ENCODE results near the gene FAM107B.

DNA sequence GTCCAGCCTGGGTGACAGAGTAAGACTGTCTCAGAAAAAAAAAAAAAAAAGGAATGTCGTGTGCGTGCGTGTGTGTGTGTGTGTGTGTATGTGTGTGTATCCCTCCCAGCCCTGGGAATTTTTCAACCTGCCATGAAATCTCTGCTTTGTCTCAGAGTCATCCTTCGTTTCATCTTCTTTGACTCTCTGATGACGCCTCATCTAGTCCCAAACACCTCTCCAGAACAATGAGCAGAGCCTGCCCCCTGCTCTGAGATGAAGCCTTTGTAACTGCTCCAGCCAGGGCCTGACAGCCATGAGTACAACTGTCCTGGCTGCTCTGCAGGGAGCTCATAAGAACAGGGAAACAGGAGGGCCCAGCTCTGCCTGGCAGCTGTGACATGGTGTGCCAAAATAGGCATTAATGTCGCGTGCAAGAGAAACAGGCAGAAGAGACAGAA lies 149.5 kb downstream of the FAM107B start:
- TF ChIP-seq POLR2A (IDR thresholded peaks at IDR 0.05; ENCODE audit: low read depth, low read length) (no peak), POLR2AphosphoS5 (IDR thresholded peaks at IDR 0.05; ENCODE audit: low read depth, low read length) (no peak)
